NCI-H510A treated with DMSO at 0.1 percent for 48 hours (cell line): ENCODE results near the gene KDM2B.

ENCODE experiments used
- DNase-seq: peaks from one replicate; lab custom pipeline; 2025; lab: John Stamatoyannopoulos, UW

KDM2B gene

DNA sequence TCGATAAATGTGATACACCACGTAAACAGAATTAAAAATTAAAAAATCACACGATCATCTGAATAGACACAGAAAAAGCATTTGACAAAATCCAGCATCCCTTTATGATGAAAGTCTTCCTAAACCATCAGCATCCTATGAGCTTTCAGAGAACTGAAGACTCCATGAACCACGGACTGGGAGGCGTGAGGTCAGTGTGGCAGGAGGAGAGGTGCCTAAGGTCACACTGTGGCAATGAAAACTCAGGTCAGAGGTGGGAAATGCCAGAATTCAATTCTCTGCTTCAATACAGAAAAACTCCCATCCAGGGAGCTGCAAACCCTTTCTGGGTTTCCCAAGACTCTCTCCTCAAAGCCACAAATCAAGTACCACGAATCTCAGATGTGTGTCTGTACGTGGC lies 51.6 kb downstream of the KDM2B start:
- no peak for DNase-seq

DNA sequence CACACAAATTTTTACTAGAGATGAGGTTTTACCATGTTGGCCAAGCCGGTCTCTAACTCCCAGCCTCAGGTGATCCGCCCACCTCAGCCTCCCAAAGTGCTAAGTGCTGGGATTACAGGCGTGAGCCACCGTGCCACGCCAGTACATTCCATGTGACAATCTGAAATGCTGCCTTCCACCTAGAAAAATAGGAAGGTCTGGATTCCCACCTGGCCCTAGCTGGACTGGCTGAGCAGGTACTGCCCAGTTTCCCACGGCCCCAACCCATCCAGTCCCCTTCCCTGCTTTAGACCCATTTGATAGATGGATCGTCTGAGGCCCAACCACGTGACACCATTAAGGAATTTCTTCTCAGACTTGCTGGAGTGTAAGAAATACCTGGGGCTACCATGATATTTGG lies 55.4 kb downstream of the KDM2B start:
- no peak for DNase-seq

DNA sequence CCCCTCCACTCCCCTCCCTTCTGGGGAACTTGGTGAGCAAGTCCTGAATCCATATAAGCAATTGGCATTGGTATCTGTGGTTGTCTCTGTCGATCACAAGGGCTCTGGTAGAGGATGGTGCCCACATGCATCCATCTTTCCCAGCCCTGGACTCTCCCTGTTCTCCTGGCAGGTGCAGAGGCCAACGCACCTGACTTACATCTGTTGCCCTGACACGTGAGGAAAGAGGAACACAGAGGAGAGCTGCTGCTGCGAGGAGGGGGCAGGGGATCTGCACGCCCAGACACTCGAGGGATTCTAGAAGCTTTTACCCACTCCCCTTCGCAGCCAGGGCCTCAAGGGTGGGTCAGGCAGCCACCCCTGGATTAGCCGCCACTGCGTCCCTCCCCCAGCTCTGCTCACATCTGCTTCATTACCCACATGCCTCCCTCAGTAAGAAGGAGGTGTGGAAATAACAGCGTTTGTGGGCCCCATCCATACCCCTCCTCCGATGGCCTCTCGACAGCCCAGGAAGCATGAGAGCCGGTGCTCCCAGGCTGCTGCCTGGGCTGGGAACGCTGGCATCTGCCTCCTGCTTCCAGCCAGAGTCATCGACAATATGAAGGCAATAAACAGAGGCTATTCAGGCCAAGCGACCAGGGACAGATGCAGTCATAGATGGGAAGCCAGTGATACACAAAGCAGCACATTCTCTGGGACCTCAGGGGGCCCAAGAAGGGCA lies 56.5 kb downstream of the KDM2B start:
- peak; percentile 77 for DNase-seq

DNA sequence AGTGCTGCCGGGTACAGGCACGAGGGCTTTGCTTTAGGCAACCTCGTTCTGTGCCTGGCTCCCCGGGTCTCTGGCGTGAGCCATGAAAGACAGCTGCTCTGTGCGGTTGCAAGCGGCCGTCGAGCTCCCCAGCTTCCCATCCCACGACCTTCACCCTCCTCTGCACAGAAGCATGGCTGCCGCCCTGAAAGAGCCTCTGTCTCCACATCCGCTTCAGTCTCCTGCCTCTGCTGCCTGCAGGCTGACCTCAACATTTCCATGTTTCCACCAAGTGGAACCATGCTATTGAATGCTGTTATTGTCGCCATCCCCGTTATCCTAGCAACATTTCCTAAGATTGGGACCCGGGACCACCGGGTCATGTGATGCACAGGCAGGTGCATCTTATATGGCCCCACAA lies 57.1 kb downstream of the KDM2B start:
- DNase-seq: no peak

DNA sequence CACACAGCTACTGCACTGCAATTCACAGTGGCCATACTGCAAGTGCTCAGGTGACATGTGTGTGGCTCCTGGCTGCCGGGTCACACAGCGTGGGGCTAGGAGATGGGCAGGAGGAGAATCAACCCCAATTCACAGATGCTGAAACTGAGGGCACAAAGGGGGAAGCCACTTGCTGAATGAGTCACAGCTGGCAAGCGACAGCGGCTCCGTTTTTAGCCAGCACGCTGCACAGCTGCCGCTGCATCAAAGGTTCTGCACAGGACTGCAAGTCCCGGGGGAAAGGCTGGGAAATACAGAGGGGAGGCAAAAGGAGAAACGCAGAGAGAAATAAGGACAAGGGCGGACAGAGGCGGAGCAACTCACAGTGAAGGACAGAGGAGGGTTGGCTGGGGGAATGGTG lies 57.9 kb downstream of the KDM2B start:
- DNase-seq: no peak

DNA sequence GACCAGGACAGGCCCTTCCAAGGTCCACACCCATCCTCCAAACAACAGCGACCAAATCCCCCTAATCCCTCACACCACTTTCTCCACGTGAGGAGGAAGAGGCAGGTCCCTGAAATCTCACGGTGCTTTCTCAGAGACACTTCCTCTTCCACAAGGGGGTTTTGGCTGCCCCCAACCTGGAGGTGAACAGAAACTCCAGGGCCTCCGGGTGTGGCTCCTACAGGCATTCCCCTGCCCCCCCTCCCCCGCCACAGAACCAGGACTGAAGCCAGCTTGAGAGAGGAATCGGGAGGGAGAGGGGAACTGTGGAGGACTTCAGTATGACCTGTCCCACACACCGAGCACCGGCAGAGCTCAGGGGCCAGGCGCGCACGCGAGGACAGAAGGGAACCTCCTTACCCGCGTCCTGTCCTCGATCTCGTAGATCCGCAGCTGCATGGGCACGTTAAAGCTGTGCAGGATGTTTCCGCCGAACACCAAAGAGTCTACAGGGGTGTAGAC lies 60.2 kb downstream of the KDM2B start:
- no peak for DNase-seq

DNA sequence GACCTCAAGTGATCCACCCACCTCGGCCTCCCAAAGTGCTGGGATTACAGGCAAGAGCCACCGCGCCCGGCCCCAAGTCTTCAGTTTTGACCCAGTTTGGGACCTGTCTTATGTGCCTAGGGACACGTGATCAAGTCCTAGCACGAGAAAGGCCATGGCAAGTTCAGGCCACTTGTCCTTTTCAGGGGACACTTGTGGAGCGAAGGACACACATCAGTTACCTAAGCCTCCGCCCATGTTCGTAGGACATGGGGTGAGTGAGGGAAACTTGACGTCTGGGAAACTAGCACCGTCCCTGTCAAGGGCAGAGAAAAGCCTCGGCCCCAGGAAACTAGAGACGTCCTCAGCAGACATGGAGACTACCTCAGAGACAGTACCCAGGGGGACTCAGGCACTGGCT lies 60.7 kb downstream of the KDM2B start:
- no peak for DNase-seq

DNA sequence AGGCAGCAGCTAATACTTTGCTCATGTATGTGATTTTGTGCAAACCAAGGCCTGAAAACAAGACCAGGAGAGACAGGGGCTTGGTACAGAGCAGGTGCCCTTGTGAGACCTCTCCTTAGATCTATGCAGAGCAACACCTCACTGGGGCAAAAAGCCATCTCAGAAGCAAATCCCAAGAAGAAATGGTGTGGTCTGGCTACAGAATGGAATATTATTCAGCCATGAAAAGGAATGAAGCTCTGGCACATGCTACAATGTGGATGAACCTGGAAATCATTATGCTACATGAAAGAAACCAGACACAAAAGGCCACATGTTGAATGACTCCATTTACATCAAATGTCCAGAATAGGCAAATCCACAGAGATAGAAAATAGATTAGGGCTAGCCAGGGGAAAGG lies 61.6 kb downstream of the KDM2B start:
- DNase-seq: no peak

DNA sequence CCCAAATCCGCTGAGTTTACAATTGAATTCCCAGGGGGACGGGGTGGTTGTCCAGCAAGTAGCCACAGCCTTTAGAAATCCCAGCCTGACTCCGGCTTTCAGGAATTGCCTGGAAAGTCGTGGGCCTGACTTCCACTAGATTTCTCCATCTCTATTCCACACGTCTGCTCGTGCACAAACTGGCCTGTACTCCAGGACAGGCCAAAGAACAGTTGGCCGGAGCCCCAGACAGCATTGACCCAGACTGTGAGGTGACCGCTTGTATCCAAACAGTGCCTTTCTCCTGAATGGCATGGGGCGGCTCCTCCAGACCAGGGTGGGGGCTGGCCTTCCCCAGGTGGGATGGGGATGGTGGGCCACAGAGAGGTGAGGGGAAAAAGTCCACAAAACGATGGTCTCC lies 62.2 kb downstream of the KDM2B start:
- DNase-seq: no peak

DNA sequence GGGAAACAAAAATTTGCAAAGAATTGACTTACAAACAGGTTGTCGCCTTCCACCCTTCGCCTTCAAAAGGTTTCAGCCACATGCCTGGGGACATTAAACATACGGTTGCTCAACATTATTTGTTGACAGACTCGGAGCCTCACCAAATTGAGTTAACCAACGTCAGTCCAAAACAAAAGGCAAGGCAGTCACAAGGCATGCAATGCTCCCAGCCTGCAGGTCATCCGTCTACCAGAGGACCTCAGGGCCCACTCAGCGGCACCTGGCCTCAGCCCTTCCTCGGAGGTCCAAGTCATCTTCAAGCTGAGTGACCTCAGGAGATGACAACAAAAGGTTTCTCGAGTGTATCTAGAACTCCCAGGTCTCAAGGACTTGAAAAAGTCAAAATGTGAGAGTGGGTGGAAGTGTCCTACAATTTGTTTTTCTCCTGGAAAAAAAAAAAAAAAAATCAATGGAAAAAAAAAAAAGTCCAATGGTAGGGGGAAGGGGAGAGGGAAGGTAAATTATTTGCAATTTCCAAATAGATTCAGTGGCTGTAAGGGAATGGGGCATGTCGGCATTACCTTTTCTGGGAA lies 64.3 kb downstream of the KDM2B start:
- DNase-seq: no peak

DNA sequence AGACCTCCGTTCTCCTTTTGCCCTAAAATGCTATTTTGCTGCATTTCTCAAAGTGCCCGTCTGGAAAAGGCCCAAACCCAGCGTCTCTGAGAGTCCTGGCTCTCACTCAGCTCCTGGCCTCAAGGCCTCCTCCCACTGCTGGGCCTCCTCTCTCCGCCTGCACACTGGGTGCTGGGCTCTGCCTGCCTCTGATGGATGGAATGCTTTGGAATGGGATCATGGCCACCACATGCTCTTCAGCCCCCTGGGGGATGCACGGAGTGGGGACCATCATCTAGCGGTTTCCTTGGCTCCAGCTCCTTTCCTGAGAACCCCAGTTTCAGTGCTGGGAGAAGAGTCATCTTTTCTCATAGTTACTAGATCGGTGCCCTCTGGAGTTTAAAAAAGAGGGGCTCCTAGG lies 65.2 kb downstream of the KDM2B start:
- no peak for DNase-seq

DNA sequence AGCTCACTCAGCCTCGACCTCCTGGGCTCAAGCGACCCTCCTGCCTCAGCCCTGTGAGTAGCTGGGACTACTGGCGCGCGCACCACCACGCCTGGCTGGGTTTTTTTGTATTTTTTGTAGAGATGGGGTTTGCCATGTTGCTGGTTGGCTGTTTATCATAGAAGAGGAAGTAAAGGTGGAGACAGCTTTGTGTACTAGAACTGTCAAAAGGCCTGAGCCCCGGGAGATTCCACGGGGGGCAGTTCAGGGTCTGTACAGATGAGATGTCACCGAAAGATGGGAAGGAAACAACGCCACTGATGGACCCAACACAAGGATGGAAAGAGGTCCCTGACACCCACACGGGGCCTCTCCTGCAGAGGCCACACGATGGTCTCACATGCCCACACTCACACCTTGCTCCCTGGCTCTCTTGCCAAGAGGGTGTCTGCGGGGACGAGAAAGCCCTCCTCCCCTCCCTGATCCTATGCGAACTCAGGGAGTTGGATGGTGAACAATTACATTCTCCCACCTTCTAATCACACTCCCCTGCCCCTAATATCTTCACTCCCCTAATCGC lies 66.6 kb downstream of the KDM2B start:
- no peak for DNase-seq

DNA sequence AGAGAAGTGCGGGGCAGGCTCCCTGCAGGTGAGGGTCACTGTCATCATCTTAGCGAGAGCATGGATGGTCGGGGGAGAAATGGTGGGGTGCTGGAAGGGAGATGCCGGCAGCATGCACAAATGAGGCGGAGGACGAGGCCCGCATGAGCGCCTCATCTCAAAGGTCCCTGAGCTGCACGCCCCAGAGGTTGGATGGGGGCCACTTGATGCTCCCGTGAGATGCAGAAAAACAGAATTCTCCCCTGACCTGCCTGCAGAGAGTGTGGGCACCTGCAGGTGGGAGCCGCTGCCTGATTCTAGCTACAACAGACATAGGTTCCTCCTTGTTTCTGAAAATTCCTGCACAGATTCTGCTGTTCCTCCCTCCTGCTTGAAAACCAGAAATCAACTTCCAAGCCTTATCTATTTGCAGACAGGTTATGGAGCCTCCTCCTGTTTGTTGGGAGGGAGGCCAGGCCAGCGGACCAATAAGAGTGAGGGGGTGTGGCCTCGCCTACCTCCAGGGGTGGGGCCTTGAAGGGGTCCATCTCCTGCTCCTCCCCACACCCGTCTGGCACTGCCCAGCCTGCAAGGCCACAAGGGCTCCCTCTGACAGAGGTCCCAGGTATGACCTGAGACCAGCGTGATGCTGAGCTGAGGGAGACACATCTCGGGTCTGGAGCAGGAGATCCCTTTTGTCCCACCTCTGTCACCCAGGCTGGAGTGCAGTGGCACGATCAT lies 67.2 kb downstream of the KDM2B start:
- peak; percentile 88 for DNase-seq

DNA sequence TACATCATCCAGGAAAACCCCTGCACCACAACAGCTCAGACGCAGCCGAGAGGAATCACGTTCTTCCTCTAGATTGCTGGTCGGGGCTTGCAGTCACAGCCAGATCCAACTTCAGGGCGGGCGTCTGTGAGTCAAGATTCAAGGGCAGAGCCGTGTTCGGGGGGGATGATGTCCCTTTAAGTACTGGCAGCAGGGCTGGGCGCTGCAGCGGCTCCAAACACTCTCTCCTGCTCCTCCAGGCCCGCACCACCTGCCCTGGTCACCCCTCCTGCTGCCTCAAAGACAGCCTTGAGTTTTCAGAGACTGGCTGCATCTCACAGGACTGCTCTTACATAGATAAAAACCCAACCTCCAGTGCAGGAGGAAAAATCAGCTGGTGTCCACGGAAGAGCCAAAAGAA lies 68.3 kb downstream of the KDM2B start:
- no peak for DNase-seq

DNA sequence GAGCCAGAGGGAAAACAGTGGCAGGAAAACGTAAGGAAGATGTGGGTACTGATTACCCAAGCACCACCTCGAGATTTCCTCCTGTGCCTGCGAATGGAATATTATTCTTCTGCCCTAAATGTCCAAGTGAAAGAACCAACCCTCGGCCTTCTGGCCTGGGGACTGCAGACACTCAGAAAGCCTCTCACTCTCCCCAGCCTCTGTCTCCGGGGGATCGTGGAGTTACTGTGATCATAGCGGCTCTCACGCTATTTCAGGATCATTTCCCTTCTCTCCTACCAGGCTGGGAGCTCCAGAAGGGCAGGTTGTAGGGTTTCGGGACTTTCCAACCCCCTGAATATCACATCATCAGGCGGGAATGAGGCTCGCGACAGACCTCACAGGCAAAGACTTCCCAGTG lies 68.9 kb downstream of the KDM2B start:
- DNase-seq: no peak

DNA sequence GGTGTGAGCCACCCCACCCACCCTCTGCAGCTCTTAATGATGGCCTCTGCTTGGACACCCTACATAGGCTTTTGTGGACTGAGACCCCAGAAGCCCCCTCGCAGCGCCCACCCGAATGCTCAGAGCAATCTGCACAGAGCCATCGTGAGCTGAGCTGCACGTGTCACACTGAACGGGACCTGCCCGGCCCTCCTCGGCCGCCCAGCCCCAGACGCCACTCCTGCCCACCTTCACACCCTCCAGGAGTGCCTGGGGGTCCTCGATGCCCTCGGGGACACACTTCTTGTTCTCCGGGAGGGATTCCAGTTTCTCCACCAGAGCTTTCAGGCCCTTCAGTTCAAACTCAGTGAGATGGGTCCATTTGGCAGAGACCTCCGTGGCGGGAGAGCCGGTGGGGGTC lies 71.5 kb downstream of the KDM2B start:
- no peak for DNase-seq

DNA sequence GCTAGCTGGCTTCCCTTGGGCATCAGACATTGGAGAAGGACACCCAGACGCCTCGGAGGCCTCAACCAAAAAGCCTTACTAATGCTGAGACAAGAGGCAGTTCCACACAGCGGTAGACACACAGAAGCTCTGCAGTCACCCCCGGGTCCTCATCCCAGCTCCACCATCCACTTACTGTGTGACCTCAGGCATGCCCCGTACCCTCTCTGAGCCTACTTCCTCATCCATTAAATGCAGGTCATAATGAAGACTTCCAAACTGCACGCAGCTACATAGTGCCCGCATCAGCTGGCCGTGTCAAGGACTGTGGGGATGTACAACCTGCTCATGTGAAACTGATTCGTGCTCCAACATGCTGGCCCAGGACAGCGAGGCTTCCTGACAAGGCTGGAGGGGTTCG lies 72.3 kb downstream of the KDM2B start:
- DNase-seq: no peak

DNA sequence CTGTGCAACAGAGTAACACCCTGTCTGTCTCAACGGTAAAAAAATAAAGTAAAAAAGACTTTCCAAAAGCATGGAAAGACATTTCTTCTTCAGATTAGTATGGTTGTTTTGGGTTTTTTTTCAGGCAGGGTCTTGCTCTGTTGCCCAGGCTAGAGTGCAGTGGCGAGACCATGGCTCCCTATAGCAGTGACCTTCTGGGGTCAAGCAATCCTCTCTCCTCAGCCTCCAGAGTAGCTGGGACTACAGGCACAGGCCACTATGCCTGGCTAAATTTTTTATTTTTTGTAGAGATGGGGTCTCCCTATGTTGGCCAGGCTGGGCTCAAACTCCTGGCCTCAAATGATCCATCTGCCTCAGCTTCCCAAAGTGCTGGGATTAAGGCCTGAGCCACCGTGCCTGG lies 72.8 kb downstream of the KDM2B start:
- DNase-seq: no peak

DNA sequence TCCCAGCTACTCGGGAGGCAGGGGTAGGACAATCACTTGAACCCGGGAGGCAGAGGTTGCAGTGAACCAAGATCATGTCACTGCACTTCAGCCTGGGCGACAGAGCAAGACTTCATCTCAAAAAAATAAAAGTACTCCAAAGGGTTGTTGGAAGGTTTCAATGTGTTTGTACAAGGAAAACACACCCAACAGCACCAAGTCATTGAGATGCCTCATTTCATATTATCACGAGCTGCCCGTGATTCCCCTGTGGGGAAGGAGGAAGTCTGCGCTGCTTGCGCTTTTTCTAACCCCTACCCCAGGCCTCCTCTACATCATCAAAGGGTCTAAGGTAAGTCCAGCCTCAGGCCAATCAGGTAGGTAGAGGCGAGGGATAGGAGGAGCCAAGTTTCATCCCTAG lies 73.6 kb downstream of the KDM2B start:
- DNase-seq: no peak

DNA sequence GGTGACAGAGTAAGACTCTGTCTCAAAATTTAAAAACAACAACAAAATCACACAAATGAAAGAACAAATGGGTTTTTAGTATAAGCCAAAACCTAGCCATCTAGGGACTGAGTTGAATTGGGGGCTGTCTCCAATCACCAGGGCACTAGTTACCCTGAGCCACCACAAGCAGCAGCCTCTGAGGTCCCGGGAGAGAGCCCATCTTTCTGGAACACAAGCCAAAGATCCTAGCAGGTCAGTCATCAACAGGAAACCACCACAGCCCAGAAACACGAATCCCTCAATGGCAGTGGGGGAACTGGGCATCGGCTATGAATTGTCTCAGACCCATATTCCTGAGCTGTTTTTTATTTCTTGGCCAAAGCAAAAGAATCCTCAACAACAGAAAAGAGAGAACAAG lies 75.3 kb downstream of the KDM2B start:
- no peak for DNase-seq

DNA sequence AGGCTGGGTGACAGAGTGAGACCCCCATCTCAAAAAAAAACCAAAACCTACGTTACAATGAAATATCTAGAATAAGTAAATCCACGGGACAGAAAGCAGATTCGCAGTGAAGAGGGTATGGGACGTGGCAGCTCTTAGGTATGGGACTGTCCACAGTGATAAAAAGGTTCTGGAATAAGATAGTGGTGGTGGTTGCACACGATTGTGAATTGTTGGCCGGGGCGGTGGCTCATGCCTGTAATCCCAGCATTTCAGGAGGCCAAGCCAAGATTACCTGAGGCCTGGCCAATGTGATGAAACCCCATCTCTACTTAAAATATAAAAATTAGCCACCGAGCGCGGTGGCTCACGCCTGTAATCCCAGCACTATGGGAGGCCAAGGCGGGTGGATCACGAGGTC lies 76.3 kb downstream of the KDM2B start:
- no peak for DNase-seq

DNA sequence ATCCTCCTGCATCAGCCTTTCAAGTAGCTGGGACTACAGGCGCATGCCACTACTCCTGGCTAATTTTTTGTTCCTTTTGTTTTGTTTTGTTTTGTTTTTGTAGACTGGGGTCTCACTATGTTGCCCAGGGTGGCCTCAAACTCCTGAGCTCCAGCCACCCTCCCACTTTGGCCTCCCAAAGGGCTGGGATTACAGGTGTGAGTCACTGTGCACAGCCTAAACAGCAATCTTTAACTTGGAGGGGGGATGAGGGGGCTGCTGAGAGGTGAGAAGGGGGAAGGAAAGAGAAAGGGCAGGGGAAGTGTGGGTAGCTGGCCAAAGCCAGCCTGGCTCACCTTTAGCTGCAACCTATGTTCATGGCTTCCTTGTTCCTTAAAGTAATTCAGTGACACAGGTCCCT lies 77.4 kb downstream of the KDM2B start:
- DNase-seq: no peak

DNA sequence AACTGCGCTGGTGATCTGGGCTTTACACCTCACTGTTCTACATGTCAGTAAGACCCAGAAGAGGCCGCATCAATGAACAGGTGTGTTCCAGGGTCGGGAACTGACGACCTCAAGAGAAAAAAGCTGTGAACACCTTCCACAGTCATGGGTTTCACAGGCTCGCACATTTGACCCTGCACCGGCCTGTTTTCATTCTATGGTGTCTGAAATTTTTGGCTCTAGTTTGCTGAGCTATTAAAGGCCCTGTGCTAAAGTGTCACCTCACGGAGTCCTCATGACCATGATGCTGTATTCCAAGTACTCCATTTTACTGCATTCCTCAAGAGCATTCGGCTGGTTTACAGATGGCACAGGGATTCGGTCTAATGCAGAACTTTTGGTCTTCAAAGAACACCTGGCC lies 78.9 kb downstream of the KDM2B start:
- no peak for DNase-seq
